Islet precursor cell (in vitro differentiated cells): ENCODE measurements around the gene GALNT17.
A peak's percentile ranks its signal among the peaks of the same experiment; 100 is the strongest.
"Not testable (repeated sequence)": the region's sequence is repeated elsewhere in the genome, so short reads cannot be mapped to it uniquely, and the experiment has no call there.

Experiments
- DNase-seq: peaks from one replicate; pipeline ENCODE4 v3.0.0-alpha.2; 2018

Gene GALNT17

DNA sequence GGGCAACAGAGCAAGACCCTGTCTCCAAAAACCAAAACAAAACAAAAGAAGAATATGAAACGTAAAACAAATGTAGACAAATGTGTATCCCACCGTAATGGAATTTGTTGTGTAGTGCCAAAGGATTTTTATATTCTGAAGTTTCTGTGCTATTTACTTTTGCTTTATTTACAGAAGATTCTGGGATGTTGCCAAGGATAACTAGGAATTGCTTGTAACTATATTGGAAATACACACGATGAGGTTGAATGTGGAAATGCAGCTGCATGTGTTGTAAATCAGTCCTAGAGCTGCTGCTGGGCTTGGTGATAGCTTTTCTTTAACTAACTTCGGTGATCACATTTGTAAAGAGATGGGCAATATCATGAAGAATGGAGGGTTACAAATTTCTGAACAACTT is 39.5 kb downstream of the GALNT17 start:
- DNase-seq = no peak

DNA sequence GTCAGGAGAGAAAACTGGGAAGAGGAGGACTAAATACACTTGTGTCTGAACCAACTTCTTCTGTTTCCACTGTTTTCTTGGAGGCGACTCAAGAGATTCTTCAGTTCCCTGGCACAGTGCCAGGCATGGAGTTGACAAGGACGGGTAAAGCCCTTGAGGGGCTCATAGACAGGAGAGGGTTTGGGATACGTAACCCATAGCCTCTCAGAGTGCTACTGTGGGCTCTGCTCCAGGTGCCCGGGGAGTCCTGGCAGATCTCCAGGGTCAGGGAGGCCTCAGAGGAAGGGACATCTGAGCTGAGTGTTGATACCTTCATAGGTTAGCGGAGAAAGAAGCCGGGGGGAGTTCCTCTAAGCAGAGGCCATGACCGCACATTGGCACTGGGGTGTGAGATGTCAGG is 42.0 kb downstream of the GALNT17 start:
- DNase-seq = no peak

DNA sequence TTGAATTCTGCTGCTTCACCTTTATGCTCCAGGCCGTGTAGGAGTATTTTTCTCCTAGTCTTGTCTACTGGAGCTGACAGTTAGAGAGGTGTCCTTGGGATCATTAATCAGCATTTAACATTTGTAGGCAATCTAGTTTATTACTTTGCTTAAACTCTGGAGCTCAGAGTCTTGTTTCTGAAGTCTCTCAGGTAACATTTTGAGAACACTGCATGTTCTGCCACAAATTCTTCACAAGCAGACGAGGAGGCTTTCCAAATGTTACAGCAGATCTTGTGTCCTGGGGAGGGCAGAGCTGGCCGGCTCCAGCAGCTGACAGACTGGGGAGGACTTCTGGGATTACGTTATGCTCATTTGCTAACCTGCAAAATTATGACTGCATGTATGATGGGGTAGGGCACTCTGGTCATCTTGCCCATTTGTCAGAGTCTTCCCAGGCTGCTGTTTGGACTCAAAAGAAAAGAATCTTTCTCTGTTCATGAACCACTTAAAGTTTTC is 50.5 kb downstream of the GALNT17 start:
- no peak for DNase-seq

DNA sequence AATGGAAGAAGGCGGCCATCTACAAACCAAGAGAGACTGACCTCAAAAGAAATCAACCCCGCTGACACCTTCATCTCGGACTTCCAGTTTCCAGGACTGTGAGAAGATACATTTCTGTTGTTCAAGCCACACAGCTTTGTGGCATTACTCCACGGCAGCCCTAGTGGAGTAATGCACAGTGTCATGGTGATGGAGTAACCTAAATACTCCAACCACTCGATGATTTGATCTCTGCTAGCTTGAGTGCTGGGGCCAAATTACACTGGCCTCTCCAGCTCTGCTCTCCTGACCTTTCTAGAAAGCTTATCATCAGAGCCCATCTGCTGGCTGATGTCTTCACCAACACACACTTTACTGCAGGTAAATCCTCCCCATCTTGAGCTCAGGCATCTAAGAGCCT is 52.2 kb downstream of the GALNT17 start:
- no peak for DNase-seq

DNA sequence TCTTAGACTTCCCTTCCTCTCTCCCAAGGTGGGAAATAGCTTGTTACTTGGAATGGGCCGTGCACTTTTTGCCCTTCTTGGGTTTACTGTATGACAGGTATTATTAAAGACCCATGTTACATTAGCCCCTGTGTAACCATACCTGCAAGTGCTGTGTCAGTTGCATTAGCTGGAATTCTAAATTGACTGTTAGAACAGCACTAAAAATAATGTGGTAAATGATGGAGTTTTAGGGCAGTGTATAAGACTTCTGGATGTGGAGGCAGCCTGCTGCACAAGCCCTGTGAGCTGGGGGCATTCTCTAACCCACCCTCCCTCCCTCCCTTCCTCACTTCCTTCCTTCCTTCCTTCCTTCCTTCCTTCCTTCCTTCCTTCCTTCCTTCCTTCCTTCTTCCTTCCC is 52.7 kb downstream of the GALNT17 start:
- no peak for DNase-seq

DNA sequence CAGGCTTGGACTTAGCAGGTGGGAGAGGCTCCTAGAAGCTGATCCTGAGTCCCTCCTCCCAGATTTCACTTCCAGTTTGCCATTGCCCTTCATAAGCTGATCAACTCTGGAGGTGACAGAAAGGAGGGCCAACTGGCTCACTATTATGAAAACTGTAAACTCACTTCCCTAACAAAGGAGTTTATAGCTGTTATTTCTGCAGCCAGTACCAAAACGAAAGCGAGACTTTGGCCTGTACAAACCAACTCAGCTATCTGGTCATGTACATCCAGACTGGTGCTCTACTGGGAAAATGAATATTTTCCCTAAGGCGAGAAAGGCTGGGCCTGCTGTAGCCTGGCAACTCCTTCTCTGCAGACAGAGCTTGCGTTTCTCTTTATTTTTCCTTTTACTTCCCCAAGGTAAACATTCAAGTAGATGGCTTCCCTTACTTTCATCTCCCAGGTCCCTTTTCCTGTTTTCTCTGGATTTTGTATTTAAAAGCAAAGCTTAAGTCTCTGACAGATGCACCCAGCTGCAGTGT is 54.7 kb downstream of the GALNT17 start:
- no peak for DNase-seq

DNA sequence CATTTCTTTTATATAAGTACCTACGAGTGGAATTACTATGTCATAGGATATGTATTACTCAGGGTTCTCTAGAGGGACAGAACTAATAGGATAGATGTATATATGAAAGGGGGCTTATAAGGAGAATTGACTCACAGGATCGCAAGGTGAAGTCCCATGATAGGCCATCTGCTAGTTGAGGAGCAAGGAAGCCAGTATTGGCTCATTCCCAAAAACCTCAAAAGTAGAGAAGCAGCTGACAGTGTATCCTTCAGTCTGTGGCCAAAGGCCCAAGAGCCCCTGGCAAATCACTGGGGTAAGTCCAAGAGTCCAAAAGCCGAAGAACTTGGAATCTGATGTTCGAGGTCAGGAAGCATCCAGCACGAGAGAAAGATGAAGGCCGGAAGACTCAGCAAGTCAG is 59.8 kb downstream of the GALNT17 start:
- DNase-seq = no peak

DNA sequence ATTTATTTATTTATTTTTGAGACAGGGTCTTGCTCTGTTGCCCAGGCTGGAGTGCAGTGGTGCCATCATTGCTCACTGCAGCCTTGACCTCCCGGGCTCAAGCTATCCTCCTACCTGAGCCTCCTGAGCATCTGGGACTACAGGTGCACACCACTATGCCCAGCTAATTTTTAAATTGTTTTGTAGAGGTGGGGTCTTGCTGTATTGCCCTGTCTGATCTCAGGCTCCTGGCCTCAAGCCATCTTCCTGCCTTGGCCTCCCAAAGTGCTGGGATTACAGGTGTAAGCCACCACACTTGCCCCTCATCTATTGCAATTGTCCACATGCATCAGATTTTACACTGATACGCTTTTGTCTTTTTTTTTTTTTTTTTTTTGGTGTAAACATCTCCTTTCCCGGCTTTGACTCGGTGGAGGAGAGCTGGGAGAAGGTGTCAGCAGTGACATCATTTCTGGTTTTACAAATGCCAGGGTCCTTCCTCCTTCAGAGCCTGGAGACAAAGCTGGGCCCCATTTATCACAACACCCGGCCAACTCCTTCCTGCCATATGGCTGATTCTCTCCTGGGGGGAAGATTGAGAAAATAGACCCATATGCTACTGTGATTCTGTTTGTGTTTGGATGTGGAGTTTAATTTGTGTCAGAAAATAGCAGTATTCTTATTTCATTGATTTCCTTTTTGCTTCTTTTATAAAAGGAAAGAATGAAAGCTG is 61.3 kb downstream of the GALNT17 start:
- no peak for DNase-seq

GRCh38 chr7:71198391-71198790 is 66.4 kb downstream of the GALNT17 start:
- DNase-seq = no peak

GRCh38 chr7:71198887-71199286 is 66.9 kb downstream of the GALNT17 start:
- no peak for DNase-seq

DNA sequence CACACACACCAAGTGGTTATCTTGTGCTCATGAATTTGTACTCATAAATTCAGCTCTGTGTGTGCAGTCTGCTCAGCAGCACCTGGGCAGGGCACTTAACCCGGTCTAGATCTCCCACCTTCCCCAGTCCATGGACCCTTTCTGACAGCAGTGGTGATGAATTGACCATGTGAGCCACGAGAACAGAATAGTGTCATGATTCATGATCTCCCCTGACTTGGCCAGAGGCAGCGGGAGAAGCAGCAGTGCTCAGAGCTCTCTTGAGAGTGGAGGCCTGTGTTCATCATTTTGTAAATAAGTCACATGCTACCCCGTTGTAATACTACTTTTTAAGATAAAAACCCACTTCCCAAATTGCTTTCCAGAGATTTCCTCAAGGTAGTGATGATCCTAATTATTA is 74.2 kb downstream of the GALNT17 start:
- peak; percentile 54 for DNase-seq

DNA sequence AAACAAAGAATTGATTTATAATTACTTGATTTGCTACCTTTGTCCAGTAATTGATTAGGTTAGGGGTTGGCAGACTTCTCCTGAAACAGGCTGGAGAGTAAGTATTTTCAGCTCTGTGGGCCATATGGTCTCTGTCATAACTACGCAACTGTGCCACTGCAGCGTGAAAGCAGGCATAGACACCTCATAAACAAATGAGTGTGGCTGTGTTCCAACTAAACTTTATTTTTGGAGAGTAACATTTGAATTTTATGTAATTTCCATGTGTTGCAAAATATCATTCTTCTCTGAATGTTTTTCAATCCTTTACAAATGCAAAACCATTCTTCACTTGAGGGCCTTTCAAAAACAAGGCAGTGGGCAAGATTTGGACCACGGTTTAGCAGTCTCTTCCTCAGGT is 76.9 kb downstream of the GALNT17 start:
- DNase-seq = no peak

DNA sequence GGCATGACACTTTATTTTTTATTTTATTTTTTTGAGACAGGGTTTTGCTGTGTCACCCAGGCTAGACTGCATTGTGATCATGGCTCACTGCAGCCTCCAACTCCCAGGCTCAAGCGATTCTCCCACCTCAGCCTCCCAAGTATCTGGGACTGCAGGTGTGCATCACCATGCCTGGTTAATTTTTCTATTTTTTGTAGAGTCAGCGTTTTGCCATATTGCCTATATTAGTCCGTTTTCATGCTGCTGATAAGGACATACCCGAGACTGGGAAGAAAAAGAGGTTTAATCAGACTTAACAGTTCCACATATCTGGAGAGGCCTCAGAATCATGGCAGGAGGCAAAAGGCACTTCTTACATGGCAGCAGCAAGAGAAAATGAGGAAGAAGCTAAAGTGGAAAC is 77.5 kb downstream of the GALNT17 start:
- not testable (repeated sequence) for DNase-seq

GRCh38 chr7:71210220-71210619 is 78.3 kb downstream of the GALNT17 start:
- DNase-seq = no peak

DNA sequence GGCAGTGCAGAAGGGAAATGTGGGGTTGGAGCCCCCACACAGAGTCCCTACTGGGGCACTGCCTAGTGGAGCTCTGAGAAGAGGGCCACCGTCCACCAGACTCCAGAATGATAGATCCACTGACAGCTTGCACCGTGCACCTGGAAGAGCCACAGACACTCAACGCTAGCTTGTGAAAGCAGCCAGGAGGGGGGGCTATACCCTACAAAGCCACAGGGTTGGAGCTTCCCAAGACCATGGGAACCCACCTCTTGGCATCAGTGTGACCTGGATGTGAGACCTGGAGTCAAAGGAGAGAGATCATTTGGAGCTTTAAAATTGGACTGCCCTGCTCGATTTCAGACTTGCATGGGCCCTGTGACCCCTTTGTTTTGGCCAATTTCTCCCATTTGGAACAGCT is 80.5 kb downstream of the GALNT17 start:
- not testable (repeated sequence) for DNase-seq

GRCh38 chr7:71216211-71216610 is 84.3 kb downstream of the GALNT17 start:
- DNase-seq = peak; percentile 2

- peak; percentile 48 for DNase-seq
Observed at GRCh38 chr7:71220210-71220695, 88.3 kb downstream of the GALNT17 start.

DNA sequence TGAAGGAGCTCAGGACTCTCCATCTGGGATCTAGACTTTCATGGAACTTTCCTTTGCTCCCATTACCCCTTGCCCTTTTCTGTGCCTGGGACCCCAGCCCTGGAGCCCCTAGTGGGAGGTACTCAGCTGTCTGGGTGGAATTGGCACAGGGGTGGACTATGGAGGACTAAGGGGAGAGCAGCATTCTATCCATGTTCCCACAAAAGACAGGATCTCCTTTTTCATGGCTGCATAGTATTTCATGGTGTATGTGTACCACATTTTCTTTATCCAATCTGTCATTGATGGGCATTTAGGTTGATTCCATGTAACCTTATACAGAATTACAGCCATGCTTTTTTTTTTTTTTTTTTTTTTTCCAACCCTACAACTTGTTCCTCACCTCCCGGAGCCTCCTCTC is 89.1 kb downstream of the GALNT17 start:
- DNase-seq = peak; percentile 11

GRCh38 chr7:71221549-71221948 is 89.6 kb downstream of the GALNT17 start:
- DNase-seq = peak; percentile 25

GRCh38 chr7:71227126-71227525 is 95.2 kb downstream of the GALNT17 start:
- DNase-seq = no peak

GRCh38 chr7:71229148-71229547 is 97.2 kb downstream of the GALNT17 start:
- DNase-seq = no peak

- no peak for DNase-seq
Observed at GRCh38 chr7:71229699-71230098, 97.8 kb downstream of the GALNT17 start.

- DNase-seq = no peak
Observed at GRCh38 chr7:71235253-71235652, 103.3 kb downstream of the GALNT17 start.

DNA sequence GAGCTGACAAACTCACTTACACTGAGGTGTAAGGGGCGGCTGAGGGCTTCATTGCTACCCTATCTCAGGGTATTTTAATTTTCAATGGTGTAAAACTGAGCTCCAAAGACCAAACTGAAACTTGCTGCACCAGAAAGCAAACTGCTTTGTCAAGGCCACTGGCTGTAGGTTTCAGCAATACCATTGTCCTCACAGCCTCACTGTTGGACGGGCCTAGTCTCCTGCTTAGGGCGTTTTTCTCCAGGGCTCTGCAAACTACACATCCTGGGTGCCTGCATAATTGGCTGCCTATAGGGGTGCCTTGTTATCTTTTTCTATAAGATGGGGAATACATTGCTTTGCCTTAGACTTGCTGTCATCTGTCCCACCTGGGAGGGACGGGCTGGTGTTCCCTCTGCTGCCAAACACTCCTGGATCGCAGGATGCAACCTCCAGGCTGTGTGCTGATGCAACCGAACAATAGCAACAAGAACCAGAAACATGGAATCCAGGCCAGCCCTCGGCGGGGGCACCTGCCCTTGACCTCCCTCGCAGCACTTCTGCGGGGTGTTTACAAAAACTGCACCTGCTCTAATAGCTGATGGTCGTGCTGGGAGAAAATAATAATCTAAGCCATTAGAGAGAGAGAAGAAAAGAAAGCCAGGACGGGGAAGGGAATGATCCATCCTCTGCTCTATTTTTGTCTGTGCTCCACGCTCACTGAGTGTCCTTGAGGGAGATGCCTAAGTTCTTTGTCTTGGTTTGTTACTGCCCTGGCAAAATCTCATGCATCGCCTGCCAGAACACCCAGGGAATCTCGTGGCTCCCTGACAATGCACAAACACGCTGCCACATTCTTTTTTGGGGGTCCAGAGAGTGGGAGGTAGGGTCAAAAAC is 104.5 kb downstream of the GALNT17 start:
- DNase-seq = no peak
